GM13976 (cell line): ENCODE results near the gene WDR4.
"Not testable (repeated sequence)": the region's sequence is repeated elsewhere in the genome, so short reads cannot be mapped to it uniquely, and the experiment has no call there.

ENCODE experiments used
- DNase-seq: peaks from one replicate; pipeline ENCODE4 v3.0.0; 2012; ENCODE audit warnings: low spot score
- CTCF ChIP-seq: IDR thresholded peaks from 2 replicates; pipeline ENCODE4 v1.5.1; 2012; ENCODE audit warnings: borderline replicate concordance, mild to moderate bottlenecking; ENCODE audit not compliant: insufficient read depth; ENCODE audit errors: extremely low read depth, missing control alignments, control extremely low read depth
- in situ Hi-C: fragments of 300-500 bp; cut with MboI; formaldehyde crosslinking; loops from one replicate; pipeline ENCODE4 v1.12.0; 2022; ENCODE audit warnings: low sequenced_read_pairs, mixed read lengths, inconsistent platforms; ENCODE audit not compliant: unreplicated experiment

Gene WDR4

DNA sequence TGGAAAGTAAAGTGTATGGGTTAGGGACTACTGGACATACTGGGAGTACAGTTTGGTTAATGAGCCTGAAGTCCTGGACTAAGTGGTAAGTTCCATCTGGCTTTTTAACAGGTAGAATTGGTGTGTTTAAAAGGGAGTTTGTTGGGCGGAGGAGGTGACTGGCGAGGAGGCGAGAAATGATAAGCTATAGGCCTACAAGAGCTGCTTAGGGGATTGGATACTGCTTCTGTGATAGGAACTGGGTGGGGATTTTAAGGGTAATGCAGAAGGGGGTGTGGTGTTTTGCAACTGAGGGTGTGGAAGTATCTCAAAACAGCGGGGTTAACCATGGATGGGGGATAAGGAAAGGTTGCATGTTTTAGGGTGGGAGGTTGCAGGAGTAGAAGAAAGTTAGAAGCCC lies 42.6 kb upstream of the WDR4 start:
- no peak for TF ChIP-seq CTCF

DNA sequence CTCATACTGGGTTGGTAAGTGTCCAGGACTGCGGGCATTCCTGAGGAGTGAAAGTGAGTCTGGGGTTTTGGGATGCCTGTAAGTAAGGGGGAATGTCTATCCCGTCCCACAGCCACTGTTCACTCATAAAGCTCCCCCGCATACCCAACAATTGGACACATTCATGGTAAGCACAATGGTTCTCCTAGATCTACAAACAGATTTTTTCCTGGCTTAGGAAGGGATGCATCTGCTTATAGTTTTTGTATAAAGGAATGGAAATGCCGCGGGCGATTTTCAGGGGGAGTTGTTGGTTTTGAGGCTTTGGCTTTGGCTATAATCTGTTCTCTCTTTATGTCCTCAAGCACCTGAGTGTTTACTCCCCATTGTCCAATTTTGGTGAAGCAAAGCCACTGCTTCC lies 39.0 kb upstream of the WDR4 start:
- no peak for TF ChIP-seq CTCF
- in situ Hi-C loops = no loop called here
- DNase-seq = no peak

More for the DNA sequence above, 42.6 kb upstream of the WDR4 start:
- in situ Hi-C loops = loop anchor here (10.0 kb wide), 1 partner anchor 723 kb away; no protein-coding TSS in a partner anchor
- DNase-seq = no peak

DNA sequence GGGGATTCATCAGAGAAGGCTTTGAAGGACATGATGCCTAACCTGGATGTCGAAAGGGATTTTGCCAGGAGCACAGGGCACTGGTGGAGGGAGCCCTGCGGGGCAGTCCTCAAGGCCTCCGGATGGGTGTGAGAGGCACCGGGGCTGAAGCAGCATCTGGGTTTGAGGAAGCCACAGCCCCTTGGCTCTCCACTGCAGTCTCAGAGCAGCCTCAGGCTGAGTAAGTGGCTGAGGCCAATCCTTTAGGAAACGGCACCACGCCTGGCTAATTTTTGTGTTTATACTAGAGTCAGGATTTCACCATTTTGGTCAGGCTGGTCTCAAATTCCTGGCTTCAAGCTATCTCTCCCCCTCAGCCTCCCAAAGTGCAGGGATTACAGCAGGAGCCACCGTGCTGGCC lies 34.1 kb upstream of the WDR4 start:
- in situ Hi-C loops = no loop called here

GRCh38 chr21:42911920-42912319 lies 32.6 kb upstream of the WDR4 start:
- in situ Hi-C loops, DNase-seq: not testable (repeated sequence)

More for the DNA sequence above, 34.1 kb upstream of the WDR4 start:
- no peak for DNase-seq
- no peak for TF ChIP-seq CTCF

GRCh38 chr21:42908484-42908883 lies 29.1 kb upstream of the WDR4 start:
- in situ Hi-C loops, DNase-seq: not testable (repeated sequence)

DNA sequence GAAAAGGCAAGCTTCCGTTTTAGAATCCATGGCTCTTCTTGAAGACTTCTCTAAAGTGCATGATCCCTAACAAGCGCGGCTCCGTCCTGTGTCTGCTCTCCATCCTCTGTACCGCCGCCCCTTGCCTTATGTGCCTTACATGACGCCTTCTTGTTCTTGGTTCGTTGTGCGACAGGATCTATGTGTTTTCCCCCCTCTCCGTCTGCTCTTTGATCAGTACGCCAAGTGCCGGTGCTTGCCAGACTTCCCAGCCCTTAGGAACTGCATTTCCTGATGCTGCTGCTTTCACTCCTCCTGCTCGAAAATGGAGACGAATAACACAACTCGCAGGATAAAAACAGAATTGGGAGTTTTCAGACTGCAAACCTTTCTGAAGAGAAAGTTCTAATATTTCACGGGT lies 26.9 kb upstream of the WDR4 start:
- DNase-seq = no peak
- no peak for TF ChIP-seq CTCF
- in situ Hi-C loops = no loop called here

DNA sequence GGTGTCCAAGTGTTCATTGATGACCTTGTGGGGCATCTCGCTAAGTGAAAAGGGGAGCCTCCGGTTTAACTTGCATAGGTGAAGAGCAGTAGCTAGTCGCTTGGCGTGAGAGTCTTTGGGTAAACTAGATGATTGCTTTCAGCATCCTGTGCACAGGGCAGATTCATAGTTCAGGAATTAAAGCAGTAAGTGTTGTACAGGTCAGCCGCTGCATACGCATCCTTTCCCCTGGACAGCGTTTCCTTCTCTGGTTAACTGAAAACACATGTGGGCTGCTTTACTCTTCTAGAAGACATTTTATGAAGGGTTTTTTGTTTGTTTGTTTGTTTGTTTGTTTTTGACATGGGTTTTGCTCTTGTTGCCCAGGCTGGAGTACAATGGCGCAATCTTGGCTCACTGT lies 25.9 kb upstream of the WDR4 start:
- no peak for TF ChIP-seq CTCF
- DNase-seq = no peak
- in situ Hi-C loops = no loop called here

DNA sequence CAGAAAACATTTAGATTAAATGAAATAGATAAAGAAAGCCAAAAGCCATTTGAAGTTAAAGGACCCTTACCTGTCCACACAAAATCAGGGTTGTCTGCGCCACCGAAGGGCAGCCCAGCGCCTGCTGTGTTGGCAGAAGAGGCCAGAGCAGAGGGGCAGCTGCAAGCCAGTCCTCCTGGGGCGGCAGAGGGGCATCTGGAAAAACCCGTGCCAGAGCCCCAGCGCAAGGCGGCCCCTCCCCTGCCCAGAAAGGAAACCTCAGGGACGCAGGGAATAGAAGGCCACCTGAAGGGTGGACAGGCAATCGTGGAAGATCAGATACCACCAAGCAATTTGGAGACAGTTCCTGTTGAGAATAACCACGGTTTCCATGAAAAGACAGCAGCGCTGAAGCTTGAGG lies 24.5 kb upstream of the WDR4 start:
- in situ Hi-C loops = no loop called here
- DNase-seq = no peak
- no peak for TF ChIP-seq CTCF
